ENCODE data around the gene PATE1. TPM values are rescaled to one million over a fixed set of nuclear protein-coding genes. Genes with fewer than 3 reads are reported as not detected.

PATE1 gene
- total RNA-seq, 1 experiment from 2014 or later: not detected

- intact Hi-C loops (cut with micrococcal nuclease; ENCODE audit: unreplicated experiment): no loop called here
- H3K27me3 ChIP-seq (ENCODE audit: control insufficient read depth, insufficient read depth, low read length): no peaks in the 10 kb centered on the region
- BruUV-seq (replicated peaks): no TSS peak
- TF ChIP-seq REST (IDR thresholded peaks at IDR 0.05; ENCODE audit: insufficient read depth in 1 of 2, low read depth in 2 of 2, low read length in 1 of 2) (no peak), CTCF (IDR thresholded peaks at IDR 0.05) (no peak), TCF7L2 (IDR thresholded peaks at IDR 0.05; ENCODE audit: low read depth, low read length) (no peak)
- no peak overlapping the region for H3K27ac ChIP-seq (ENCODE audit: low read length)
- no peak overlapping the region for H3K4me3 ChIP-seq (ENCODE audit: low read depth in 2 of 2, low read length in 2 of 2)
- no peaks in the 10 kb centered on the region for H3K4me1 ChIP-seq (ENCODE audit: control insufficient read depth, insufficient read depth, low read length)
- ChIA-PET POLR2A (no interaction called here), CTCF (no interaction called here)
- H3K36me3 ChIP-seq (ENCODE audit: control insufficient read depth, insufficient read depth, low read length): no peaks in the 10 kb centered on the region
- H3K9me3 ChIP-seq (ENCODE audit: control insufficient read depth, insufficient read depth, low read depth, low read length): peaks cover 7% of the 10 kb centered on the region
- ATAC-seq (no peak), DNase-seq (ENCODE audit: low read depth, low spot score) (no peak)
- in situ Hi-C loops (cut with HindIII; ENCODE audit: low pct_unique_long_range_greater_than_20kb, low sequenced_read_pairs): no loop called here
These were observed 44.7 kb downstream of the PATE1 start for GRCh38 chr11:125790825-125791224.

GRCh38 chr11:125797641-125798040 lies 51.6 kb downstream of the PATE1 start:
- ChIA-PET POLR2A (no interaction called here), CTCF (no interaction called here)
- DNase-seq (ENCODE audit: low read depth, low spot score) (no peak), ATAC-seq (no peak)
- Histone ChIP-seq H3K4me1 (ENCODE audit: control insufficient read depth, insufficient read depth, low read length) (no peaks in the 10 kb centered on the region), H3K4me3 (ENCODE audit: low read depth in 2 of 2, low read length in 2 of 2) (no peak overlapping the region), H3K27ac (ENCODE audit: low read length) (no peak overlapping the region), H3K27me3 (ENCODE audit: control insufficient read depth, insufficient read depth, low read length) (no peaks in the 10 kb centered on the region), H3K9me3 (ENCODE audit: control insufficient read depth, insufficient read depth, low read depth, low read length) (peaks cover 46% of the 10 kb centered on the region), H3K36me3 (ENCODE audit: control insufficient read depth, insufficient read depth, low read length) (no peaks in the 10 kb centered on the region)
- in situ Hi-C loops (cut with HindIII; ENCODE audit: low pct_unique_long_range_greater_than_20kb, low sequenced_read_pairs) (no loop called here), intact Hi-C loops (cut with micrococcal nuclease; ENCODE audit: unreplicated experiment) (no loop called here)
- no TSS peak for BruUV-seq (replicated peaks)
- TF ChIP-seq TCF7L2 (IDR thresholded peaks at IDR 0.05; ENCODE audit: low read depth, low read length) (no peak), CTCF (IDR thresholded peaks at IDR 0.05) (no peak)

Other genes with a start within 250 kb of the PATE1 start
- 193 TPM for gene EI24, start 176.8 kb upstream of the PATE1 start, total RNA-seq (2021; ENCODE audit: unreplicated experiment)
- 229 TPM for gene STT3A, start 153.4 kb upstream of the PATE1 start, total RNA-seq (2021; ENCODE audit: unreplicated experiment)
- gene CHEK1, start 121.1 kb upstream of the PATE1 start, total RNA-seq (2021; ENCODE audit: unreplicated experiment): 71.6 TPM
- gene ACRV1, start 65.4 kb upstream of the PATE1 start, total RNA-seq (2021; ENCODE audit: unreplicated experiment): 0.26 TPM
- 0.18 TPM for gene PATE2, start 32.5 kb downstream of the PATE1 start, total RNA-seq (2021; ENCODE audit: unreplicated experiment)
- not detected for gene PATE3, start 41.8 kb downstream of the PATE1 start, total RNA-seq (2021; ENCODE audit: unreplicated experiment)
- gene PATE4, start 87.0 kb downstream of the PATE1 start, total RNA-seq (2021; ENCODE audit: unreplicated experiment): not detected
- 32.2 TPM for gene HYLS1, start 141.4 kb downstream of the PATE1 start, total RNA-seq (2021; ENCODE audit: unreplicated experiment)
- 15.1 TPM for gene PUS3, start 156.9 kb downstream of the PATE1 start, total RNA-seq (2021; ENCODE audit: unreplicated experiment)
- 0.15 TPM for gene DDX25, start 158.2 kb downstream of the PATE1 start, total RNA-seq (2021; ENCODE audit: unreplicated experiment)
- not detected for gene VSIG10L2, start 199.8 kb downstream of the PATE1 start, total RNA-seq (2021; ENCODE audit: unreplicated experiment)